Mesothelial cell of epicardium (in vitro differentiated cells): ENCODE results near the gene CRYBB1. TPM values are rescaled to one million over a fixed set of nuclear protein-coding genes. Genes with fewer than 3 reads are reported as not detected.
"Not testable (repeated sequence)": the region's sequence is repeated elsewhere in the genome, so short reads cannot be mapped to it uniquely, and the experiment has no call there.

Experiments
- DNase-seq, 2 experiments: peaks; one replicate each; pipeline ENCODE4 v3.0.0; 2021; ENCODE audit warnings: low spot score in 2 of 2; ENCODE audit not compliant: unreplicated experiment in 2 of 2
- H3K27ac Mint-ChIP-seq: 2 replicates; pipeline ENCODE4 v1.8.0; 2021; ENCODE audit warnings: mixed read lengths
- H3K27me3 Mint-ChIP-seq: 2 replicates; pipeline ENCODE4 v1.8.0; 2021; ENCODE audit warnings: low read depth, mixed read lengths
- H3K36me3 Mint-ChIP-seq: 2 replicates; pipeline ENCODE4 v1.8.0; 2021; ENCODE audit warnings: mixed read lengths
- H3K4me1 Mint-ChIP-seq: 2 replicates; pipeline ENCODE4 v1.8.0; 2021; ENCODE audit warnings: mixed read lengths
- H3K4me3 Mint-ChIP-seq: 2 replicates; pipeline ENCODE4 v1.8.0; 2021; ENCODE audit warnings: mild to moderate bottlenecking, moderate library complexity, mixed read lengths
- H3K9me3 Mint-ChIP-seq: 2 replicates; pipeline ENCODE4 v1.8.0; 2021; ENCODE audit warnings: mixed read lengths
- total RNA-seq: library from RNA; stranded (reverse); gene quantifications from 3 replicates; pipeline ENCODE4 v1.2.1, GENCODE V29; 2021
- TF ChIP-seq, protein P1 (sequence below): fragments of 200-600 bp; sonication (generic); IDR thresholded peaks from one replicate; pipeline ENCODE4 v1.5.0; 2021; ENCODE audit warnings: antibody characterized with exemption; ENCODE audit not compliant: unreplicated experiment

The CRYBB1 gene
- total RNA-seq, 1 donor from 2014 or later: not detected

DNA sequence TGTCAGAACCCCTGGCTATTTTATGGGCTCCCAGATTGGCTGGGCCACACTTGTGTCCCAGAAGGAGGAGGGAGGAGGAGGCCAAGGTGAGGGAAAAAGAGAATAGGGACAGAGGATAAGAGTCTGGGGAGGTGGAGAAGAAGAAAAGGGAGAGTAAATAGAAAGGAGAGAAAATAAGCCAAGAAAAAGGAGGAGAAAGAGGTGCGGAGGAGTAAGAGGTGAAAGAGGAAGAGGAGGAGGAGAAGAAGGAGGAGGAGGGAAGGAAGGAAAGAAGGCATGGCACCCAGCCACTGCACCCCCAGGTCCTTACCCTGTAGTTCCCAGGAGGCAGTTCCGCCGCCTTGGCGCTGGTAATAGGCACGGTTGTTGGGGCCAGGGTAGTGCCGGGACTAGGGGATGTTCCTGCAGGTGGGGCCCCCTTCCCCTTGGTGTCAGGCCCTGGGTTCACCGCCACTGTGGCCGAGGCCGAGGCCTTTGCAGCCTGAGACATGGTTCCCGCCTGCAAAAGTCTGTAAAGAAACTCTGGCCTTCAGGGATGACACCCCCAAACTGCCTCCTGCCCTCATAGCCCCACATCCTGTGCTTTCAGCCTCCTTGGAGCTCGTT, 1.9 kb downstream of the CRYBB1 start:
- no peak for DNase-seq
- H3K27me3 Mint-ChIP-seq: peaks cover 45% of the 10 kb centered on the region
- no peak overlapping the region for H3K27ac Mint-ChIP-seq
- H3K4me3 Mint-ChIP-seq: no peak overlapping the region
- H3K4me1 Mint-ChIP-seq: peaks cover 14% of the 10 kb centered on the region
- H3K9me3 Mint-ChIP-seq: no peaks in the 10 kb centered on the region
- TF ChIP-seq, protein P1, sequence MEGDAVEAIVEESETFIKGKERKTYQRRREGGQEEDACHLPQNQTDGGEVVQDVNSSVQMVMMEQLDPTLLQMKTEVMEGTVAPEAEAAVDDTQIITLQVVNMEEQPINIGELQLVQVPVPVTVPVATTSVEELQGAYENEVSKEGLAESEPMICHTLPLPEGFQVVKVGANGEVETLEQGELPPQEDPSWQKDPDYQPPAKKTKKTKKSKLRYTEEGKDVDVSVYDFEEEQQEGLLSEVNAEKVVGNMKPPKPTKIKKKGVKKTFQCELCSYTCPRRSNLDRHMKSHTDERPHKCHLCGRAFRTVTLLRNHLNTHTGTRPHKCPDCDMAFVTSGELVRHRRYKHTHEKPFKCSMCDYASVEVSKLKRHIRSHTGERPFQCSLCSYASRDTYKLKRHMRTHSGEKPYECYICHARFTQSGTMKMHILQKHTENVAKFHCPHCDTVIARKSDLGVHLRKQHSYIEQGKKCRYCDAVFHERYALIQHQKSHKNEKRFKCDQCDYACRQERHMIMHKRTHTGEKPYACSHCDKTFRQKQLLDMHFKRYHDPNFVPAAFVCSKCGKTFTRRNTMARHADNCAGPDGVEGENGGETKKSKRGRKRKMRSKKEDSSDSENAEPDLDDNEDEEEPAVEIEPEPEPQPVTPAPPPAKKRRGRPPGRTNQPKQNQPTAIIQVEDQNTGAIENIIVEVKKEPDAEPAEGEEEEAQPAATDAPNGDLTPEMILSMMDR: no peak
- no peaks in the 10 kb centered on the region for H3K36me3 Mint-ChIP-seq

GRCh38 chr22:26615149-26615548, 2.7 kb downstream of the CRYBB1 start:
- no peak for DNase-seq
- Mint-ChIP-seq H3K9me3 (no peaks in the 10 kb centered on the region), H3K27me3 (peaks cover 45% of the 10 kb centered on the region), H3K4me3 (no peak overlapping the region), H3K27ac (no peak overlapping the region), H3K36me3 (no peaks in the 10 kb centered on the region), H3K4me1 (peaks cover 14% of the 10 kb centered on the region)
- TF ChIP-seq, protein P1: no peak

- Mint-ChIP-seq H3K36me3 (no peaks in the 10 kb centered on the region), H3K27me3 (peaks cover 50% of the 10 kb centered on the region), H3K4me1 (peaks cover 13% of the 10 kb centered on the region), H3K27ac (no peak overlapping the region), H3K4me3 (no peak overlapping the region), H3K9me3 (no peaks in the 10 kb centered on the region)
- TF ChIP-seq, protein P1: no peak
- no peak for DNase-seq
Observed at GRCh38 chr22:26614322-26614721, 3.5 kb downstream of the CRYBB1 start.

GRCh38 chr22:26613753-26614152, 4.1 kb downstream of the CRYBB1 start:
- H3K27ac Mint-ChIP-seq, H3K36me3 Mint-ChIP-seq, H3K4me3 Mint-ChIP-seq, H3K9me3 Mint-ChIP-seq, DNase-seq: not testable (repeated sequence)
- H3K4me1 Mint-ChIP-seq: peaks cover 13% of the 10 kb centered on the region
- H3K27me3 Mint-ChIP-seq: peaks cover 56% of the 10 kb centered on the region

DNA sequence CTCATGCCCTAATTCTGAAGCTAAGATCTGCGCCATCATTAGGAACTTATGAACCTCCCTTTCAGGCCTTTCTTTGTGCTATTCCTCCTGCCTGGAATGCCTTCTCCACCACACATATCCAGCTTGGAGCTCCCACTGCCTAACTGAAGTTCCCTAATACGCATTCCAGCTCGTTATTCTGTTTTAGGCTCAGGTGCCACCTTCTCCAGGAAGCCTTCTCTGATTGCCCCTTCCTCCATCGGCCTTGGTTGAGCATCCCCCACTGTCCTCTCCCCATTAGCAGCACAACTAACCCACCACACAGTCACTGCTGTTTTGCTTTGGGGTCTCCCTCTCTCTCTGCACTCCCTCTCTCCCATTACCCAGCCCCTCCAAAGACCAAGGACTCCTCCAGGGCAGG, 5.2 kb downstream of the CRYBB1 start:
- Mint-ChIP-seq H3K4me3 (no peak overlapping the region), H3K9me3 (no peaks in the 10 kb centered on the region), H3K36me3 (no peaks in the 10 kb centered on the region), H3K27me3 (peaks cover 59% of the 10 kb centered on the region), H3K4me1 (peaks cover 11% of the 10 kb centered on the region), H3K27ac (no peak overlapping the region)
- TF ChIP-seq, protein P1: no peak
- no peak for DNase-seq

DNA sequence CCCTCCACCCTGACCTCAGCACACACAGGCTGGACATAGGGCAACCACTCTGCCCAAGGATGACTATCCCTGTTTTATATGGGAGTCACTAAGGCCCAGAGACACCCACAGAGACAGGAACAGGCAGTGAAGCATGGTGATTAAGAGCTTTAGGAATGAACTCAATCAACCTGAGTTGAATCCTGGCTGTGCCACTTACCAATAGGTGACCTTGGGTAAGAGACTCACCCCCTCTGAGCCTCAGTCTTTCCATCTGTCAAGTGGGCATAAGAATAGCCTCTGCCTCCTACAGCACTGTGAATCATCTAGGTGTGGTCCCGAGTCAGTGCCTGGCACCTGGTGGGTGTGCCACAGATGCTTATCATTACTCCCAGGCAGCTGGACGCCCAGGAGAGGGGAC, 6.8 kb downstream of the CRYBB1 start:
- no peak overlapping the region for H3K27ac Mint-ChIP-seq
- H3K9me3 Mint-ChIP-seq: no peaks in the 10 kb centered on the region
- no peak for DNase-seq
- H3K36me3 Mint-ChIP-seq: no peaks in the 10 kb centered on the region
- H3K4me1 Mint-ChIP-seq: peaks cover 7% of the 10 kb centered on the region
- no peak overlapping the region for H3K4me3 Mint-ChIP-seq
- H3K27me3 Mint-ChIP-seq: peaks cover 52% of the 10 kb centered on the region
- TF ChIP-seq, protein P1: no peak
